ENCODE measurements around the gene MOSPD3. TPM values are rescaled to one million over a fixed set of nuclear protein-coding genes. Genes with fewer than 3 reads are reported as not detected.

MOSPD3 gene
- total RNA-seq, 1 donor, result 5.1 TPM

DNA sequence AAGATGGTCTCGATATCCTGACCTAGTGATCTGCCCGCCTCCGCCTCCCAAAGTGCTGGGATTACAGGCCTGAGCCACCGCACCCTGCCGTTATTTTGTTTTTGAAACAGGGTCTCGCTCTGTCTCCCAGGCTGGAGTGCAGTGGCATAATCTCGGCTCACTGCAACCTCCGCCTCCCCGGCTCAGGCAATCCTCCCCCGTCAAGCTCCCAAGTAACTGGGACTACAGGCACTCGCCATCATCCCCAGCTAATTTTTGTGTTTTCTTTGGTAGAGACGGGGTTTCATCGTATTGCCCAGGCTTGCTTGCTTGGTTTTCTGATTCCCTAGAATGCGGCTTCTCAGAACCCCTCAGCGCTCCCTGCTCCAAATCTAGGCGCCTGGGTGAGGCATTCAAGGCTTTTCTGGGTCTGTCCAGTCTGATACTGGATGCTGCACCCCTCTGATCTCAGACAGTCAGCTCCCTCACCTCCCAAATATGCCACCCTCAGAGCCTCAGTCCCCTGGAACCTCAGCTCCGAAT is 27.7 kb downstream of the MOSPD3 start:
- TF ChIP-seq, protein P1, sequence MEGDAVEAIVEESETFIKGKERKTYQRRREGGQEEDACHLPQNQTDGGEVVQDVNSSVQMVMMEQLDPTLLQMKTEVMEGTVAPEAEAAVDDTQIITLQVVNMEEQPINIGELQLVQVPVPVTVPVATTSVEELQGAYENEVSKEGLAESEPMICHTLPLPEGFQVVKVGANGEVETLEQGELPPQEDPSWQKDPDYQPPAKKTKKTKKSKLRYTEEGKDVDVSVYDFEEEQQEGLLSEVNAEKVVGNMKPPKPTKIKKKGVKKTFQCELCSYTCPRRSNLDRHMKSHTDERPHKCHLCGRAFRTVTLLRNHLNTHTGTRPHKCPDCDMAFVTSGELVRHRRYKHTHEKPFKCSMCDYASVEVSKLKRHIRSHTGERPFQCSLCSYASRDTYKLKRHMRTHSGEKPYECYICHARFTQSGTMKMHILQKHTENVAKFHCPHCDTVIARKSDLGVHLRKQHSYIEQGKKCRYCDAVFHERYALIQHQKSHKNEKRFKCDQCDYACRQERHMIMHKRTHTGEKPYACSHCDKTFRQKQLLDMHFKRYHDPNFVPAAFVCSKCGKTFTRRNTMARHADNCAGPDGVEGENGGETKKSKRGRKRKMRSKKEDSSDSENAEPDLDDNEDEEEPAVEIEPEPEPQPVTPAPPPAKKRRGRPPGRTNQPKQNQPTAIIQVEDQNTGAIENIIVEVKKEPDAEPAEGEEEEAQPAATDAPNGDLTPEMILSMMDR (IDR thresholded peaks at IDR 0.05; ENCODE audit: extremely low read depth, low read depth, low read length), result no peak
- no peak overlapping the region for H3K4me3 ChIP-seq (ENCODE audit: insufficient read depth, low read length)
- H3K4me1 ChIP-seq (ENCODE audit: insufficient read depth, low read length), result no peaks in the 10 kb centered on the region
- H3K4me2 ChIP-seq (ENCODE audit: insufficient read depth, low read length), result no peak overlapping the region
- no peak overlapping the region for H2AFZ ChIP-seq (ENCODE audit: low read length)
- no peak overlapping the region for H3K27ac ChIP-seq (ENCODE audit: low read depth, low read length)
- peaks cover 3% of the 10 kb centered on the region for H3K27me3 ChIP-seq (ENCODE audit: insufficient read depth, low read length)
- H3K9me3 ChIP-seq (ENCODE audit: low read depth, low read length), result no peaks in the 10 kb centered on the region
- no peaks in the 10 kb centered on the region for H3K79me2 ChIP-seq (ENCODE audit: insufficient read depth, low read length)
- peak; percentile 58 for DNase-seq (ENCODE audit: insufficient read length, low spot score, missing footprints)
- no peaks in the 10 kb centered on the region for H3K36me3 ChIP-seq (ENCODE audit: insufficient read depth, low read length)
- no peaks in the 10 kb centered on the region for H4K20me1 ChIP-seq (ENCODE audit: insufficient read depth, low read length)

- no peaks in the 10 kb centered on the region for H3K79me2 ChIP-seq (ENCODE audit: insufficient read depth, low read length)
- H3K27ac ChIP-seq (ENCODE audit: low read depth, low read length), result no peak overlapping the region
- peak; percentile 70 for DNase-seq (ENCODE audit: insufficient read length, low spot score, missing footprints)
- no peaks in the 10 kb centered on the region for H3K36me3 ChIP-seq (ENCODE audit: insufficient read depth, low read length)
- no peak overlapping the region for H3K4me3 ChIP-seq (ENCODE audit: insufficient read depth, low read length)
- no peaks in the 10 kb centered on the region for H4K20me1 ChIP-seq (ENCODE audit: insufficient read depth, low read length)
- TF ChIP-seq, protein P1 (IDR thresholded peaks at IDR 0.05; ENCODE audit: extremely low read depth, low read depth, low read length), result no peak
- no peak overlapping the region for H3K4me2 ChIP-seq (ENCODE audit: insufficient read depth, low read length)
- peaks cover 4% of the 10 kb centered on the region for H3K27me3 ChIP-seq (ENCODE audit: insufficient read depth, low read length)
- H2AFZ ChIP-seq (ENCODE audit: low read length), result no peak overlapping the region
- H3K9me3 ChIP-seq (ENCODE audit: low read depth, low read length), result no peaks in the 10 kb centered on the region
- no peaks in the 10 kb centered on the region for H3K4me1 ChIP-seq (ENCODE audit: insufficient read depth, low read length)
Measured at GRCh38 chr7:100640517-100641440, 28.4 kb downstream of the MOSPD3 start.

DNA sequence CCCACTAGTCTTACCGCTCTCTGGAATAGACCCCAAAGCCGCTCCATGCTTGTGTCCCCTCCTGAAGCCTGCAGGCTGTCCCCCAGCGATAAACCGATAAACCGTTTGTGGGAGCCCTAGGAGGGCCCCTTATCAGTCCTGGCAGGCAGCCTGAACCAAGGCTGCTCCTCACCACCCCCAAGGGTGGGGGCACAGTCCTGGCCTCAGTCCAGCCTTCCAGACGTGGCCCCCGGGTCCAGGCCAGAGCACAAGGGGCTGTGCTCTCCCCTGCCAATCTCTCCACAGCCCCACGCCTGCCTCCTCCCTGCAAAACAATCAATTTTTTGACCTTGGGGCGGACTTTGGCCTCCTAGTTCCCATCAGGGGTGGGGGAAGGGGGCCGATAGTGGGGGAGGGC is 29.1 kb downstream of the MOSPD3 start, which contains the start of gene TFR2:
Gene TFR2, minus strand, starts transcription at position 90 of the 397 bp plus-strand sequence. Its CDS starts 43 bp downstream, at position 47.
- Histone ChIP-seq H3K4me2 (ENCODE audit: insufficient read depth, low read length) (no peak within 1 kb of the TSS), H3K27ac (ENCODE audit: low read depth, low read length) (no peak within 1 kb of the TSS), H3K4me3 (ENCODE audit: insufficient read depth, low read length) (no peak within 1 kb of the TSS), H4K20me1 (ENCODE audit: insufficient read depth, low read length) (no peaks in the 10 kb centered on the region), H3K27me3 (ENCODE audit: insufficient read depth, low read length) (peaks cover 4% of the 10 kb centered on the region), H3K36me3 (ENCODE audit: insufficient read depth, low read length) (no peaks in the 10 kb centered on the region), H3K79me2 (ENCODE audit: insufficient read depth, low read length) (no peaks in the 10 kb centered on the region), H3K4me1 (ENCODE audit: insufficient read depth, low read length) (no peaks in the 10 kb centered on the region), H3K9me3 (ENCODE audit: low read depth, low read length) (no peaks in the 10 kb centered on the region), H2AFZ (ENCODE audit: low read length) (no peak within 1 kb of the TSS)
- no peak for DNase-seq (ENCODE audit: insufficient read length, low spot score, missing footprints)
- TF ChIP-seq, protein P1 (IDR thresholded peaks at IDR 0.05; ENCODE audit: extremely low read depth, low read depth, low read length), result no peak

Measured in osteoblast (primary cell).